ENCODE data around the gene RAX2. TPM values are rescaled to one million over a fixed set of nuclear protein-coding genes. Genes with fewer than 3 reads are reported as not detected.
A peak's percentile ranks its signal among the peaks of the same experiment; 100 is the strongest.

Gene RAX2
- total and polyA plus RNA-seq, 9 of the 15 experiments (the other 6 are each of a cell fraction or from before 2014, with no cell fraction given): not detected

- TF ChIP-seq HMGN3 (IDR thresholded peaks at IDR 0.05; ENCODE audit: borderline replicate concordance, extremely low read depth, insufficient read length, low read depth, low read length): peak; percentile 31
Measured at GRCh38 chr19:3785938-3786824, 14.2 kb upstream of the RAX2 start, which contains the start of gene MATK (continued).

GRCh38 chr19:3785451-3785937 is 13.5 kb upstream of the RAX2 start:
- CTCF ChIA-PET (ENCODE audit: low intra/inter-chr PET ratio): interaction anchor here (0.6 kb wide), 1 partner anchor 12 kb away, joined by 3 read pairs; no protein-coding TSS in a partner anchor
- TF ChIP-seq EP400 (IDR thresholded peaks at IDR 0.05): peak; percentile 72; the same call in 1 of the 2 replicates
- TF ChIP-seq MNT (conservative IDR thresholded peaks at IDR 0.05): peak; percentile 86 to 90
- TF ChIP-seq TBP (optimal IDR thresholded peaks at IDR 0.05; ENCODE audit: low read depth, low read length): peak; percentile 17
- peak; percentile 52; the same call in 1 of the 2 replicates for TF ChIP-seq ETS1 (conservative IDR thresholded peaks at IDR 0.05; ENCODE audit: control insufficient read depth, low read depth, low read length)
- no peak for TF ChIP-seq PREB (CRISPR knock-in tag; IDR thresholded peaks at IDR 0.05)
- TF ChIP-seq GABPB1 (CRISPR knock-in tag; IDR thresholded peaks at IDR 0.05): peak; percentile 58; the same call in 1 of the 2 replicates
- peak; percentile 60 for TF ChIP-seq NKRF (IDR thresholded peaks at IDR 0.05; ENCODE audit: borderline replicate concordance)

More at GRCh38 chr19:3785451-3785937, 13.5 kb upstream of the RAX2 start:
- DNase-seq (ENCODE audit: extremely low read depth in 1 of 4, low spot score in 3 of 4) (peak; percentile 64 to 77 (median 71)), FAIRE-seq (peak; percentile 78), ATAC-seq (peak; percentile 51)
- H2AFZ ChIP-seq (ENCODE audit: low read depth, low read length): peak overlapping the region; percentile 82
- H3K27me3 ChIP-seq (ENCODE audit: control insufficient read depth in 2 of 2, insufficient read depth in 2 of 2, low read length in 2 of 2): peaks cover 0 to 4% of the 10 kb centered on the region in 2 experiments; a peak in 1 of 5 replicates
- 2% methylated on average over 37 of the region's 47 CpGs for WGBS (ENCODE audit: insufficient coverage, low coverage, missing lambda C conversion rate)
- intact Hi-C loops (cut with micrococcal nuclease): loop anchor here (10.0 kb wide), 1 partner anchor 59 kb away; no protein-coding TSS in a partner anchor
- no peaks in the 10 kb centered on the region for H3K9me1 ChIP-seq (ENCODE audit: control insufficient read depth, insufficient read depth, low read length)
- H3K27ac ChIP-seq (ENCODE audit: extremely low read depth, low read depth, low read length): peak overlapping the region; percentile 88
- H3K4me1 ChIP-seq (replicated peaks in 1 of 2; ENCODE audit: control insufficient read depth in 2 of 2, insufficient read depth in 2 of 2, low read length in 2 of 2): peaks cover 0 to 36% of the 10 kb centered on the region in 2 experiments; a peak in 2 of 5 replicates
- peak overlapping the region; percentile 77 for H3K4me2 ChIP-seq (ENCODE audit: insufficient read depth, low read length)
- H3K9ac ChIP-seq (ENCODE audit: insufficient read depth in 1 of 2, low read depth in 2 of 2, low read length in 2 of 2): peak overlapping the region; percentile 72 to 97
- in situ Hi-C loops (cut with MboI): no loop called here
- H4K20me1 ChIP-seq (replicated peaks; ENCODE audit: control insufficient read depth, insufficient read depth, low read length): no peaks in the 10 kb centered on the region
- H3K9me3 ChIP-seq (replicated peaks; ENCODE audit: control insufficient read depth, insufficient read depth, low read depth, low read length): peaks cover 20% of the 10 kb centered on the region
- H3K36me3 ChIP-seq (ENCODE audit: control insufficient read depth, insufficient read depth, low read length): peaks cover 28% of the 10 kb centered on the region; the same call in 2 of the 3 replicates
- peaks cover 18% of the 10 kb centered on the region for H3K79me2 ChIP-seq (ENCODE audit: control insufficient read depth, insufficient read depth, low read length)
- H3K4me3 ChIP-seq: peak overlapping the region; percentile 97
- TSS peak; percentile 40 for BruUV-seq (replicated peaks)
- POLR2A ChIA-PET: interaction anchor here (0.6 kb wide), 1 partner anchor 15 kb away, joined by 3 read pairs; no protein-coding TSS in a partner anchor

Measured in K562 (cell line).